Measurements from ENCODE around the gene OGFOD1.

OGFOD1 gene

DNA sequence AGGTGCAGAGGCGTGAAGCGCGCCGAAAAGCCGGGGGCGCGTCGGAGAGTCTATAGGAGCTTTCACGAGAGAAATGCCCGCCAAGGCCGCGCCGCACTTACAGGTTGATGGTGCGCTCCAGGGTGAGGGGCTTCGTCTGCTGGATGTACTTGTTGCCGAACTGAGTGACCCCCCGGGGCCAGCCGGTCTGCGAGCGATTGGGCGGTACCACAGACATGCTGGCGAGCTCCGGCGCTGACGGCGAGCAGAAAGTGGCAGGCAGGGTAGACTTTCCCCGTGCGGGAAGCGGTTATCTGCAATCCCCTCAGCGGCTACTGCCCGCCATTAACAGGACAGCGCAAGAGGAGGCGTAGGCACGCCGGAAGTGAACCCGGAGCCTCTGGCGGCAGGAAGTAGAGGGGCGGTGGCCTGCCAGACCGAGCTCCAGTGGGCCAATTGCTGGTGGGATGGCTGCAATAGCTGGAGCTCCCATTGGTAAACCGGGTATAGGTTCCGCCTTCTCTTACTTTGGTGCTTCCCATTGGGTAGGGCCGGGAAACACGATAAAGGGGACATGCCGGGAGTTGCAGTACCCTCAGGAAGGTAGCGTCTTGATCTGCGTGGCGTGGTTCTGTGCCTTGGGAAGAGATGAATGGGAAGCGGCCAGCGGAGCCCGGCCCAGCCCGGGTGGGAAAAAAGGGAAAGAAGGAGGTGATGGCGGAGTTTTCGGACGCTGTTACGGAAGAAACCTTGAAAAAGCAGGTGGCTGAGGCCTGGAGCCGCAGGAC is at the start of gene OGFOD1, which contains the start of gene NUDT21:
Gene OGFOD1, plus strand, starts transcription at position 569 of the 767 bp plus-strand sequence. Its CDS starts 59 bp downstream, at position 628.
Gene NUDT21, minus strand, starts transcription at position 347 of the 767 bp plus-strand sequence. Its CDS starts 130 bp downstream, at position 217.
- DNase-seq (ENCODE audit: low spot score) = peak; percentile 99

DNA sequence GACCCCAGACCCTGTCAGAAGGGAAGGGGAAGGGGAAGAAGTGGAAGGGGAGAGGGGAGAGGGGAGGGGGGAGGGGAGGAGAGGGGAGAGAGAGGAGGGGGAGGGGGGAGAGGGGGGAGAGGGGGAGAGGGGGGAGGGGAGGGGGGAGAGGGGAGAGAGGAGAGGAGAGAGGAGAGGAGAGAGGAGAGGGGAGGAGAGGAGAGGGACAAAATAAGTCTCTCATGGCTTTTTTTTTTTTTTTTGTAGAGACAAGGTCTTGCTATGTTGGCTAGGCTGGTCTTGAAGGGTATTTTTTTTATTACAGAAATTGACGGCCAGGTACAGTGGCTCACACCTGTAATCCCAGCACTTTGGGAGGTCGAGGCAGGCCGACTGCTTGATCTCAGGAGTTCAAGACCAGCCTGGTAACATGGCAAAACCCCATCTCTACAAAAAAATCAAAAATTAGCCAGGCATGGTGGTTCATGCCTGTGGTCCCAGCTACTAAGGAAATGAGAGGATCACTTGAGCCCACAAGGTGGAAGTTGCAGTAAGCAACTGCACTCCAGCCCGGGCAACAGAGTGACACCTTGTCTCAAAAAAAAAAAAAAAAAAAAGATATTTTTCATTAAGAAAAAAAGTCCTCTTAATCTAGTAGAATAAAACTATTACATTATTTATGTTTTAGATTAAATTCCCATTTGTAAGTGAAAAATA is 45.2 kb upstream of the OGFOD1 start:
- DNase-seq (ENCODE audit: low spot score) = no peak

DNA sequence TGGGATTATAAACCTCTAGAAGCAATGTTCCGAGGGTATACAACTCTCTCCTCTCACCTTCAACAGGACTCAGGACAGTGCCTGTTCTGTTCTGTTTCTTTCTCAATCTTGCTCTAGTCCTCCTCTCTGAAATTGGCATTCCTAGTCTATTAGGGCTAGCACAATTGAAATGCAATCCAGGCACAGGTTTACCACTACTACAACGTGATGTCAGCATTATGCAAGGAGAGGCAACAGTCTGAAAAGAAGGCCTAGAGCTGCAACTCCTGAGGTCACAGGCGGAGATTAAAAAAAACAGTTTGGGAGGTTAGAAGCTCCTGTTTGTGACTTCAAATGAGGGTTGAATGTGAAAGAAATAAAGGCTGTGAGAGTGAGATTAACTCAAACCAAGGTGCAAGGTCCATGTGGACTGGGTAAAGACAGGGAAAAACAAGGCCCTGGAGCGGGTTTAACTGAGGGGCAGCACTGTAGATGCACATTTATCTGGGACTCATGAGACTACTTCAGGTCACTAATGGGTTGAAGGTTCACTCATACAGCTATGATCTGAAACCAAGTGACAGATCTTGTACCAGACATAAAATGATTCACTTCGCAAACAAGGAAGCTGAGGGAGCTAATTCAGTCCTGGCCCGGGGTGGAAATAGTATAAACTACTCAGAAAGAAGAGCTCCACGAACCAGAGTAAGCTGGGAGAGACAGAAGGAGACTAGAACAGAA is 42.8 kb upstream of the OGFOD1 start:
- no peak for DNase-seq (ENCODE audit: low spot score)

DNA sequence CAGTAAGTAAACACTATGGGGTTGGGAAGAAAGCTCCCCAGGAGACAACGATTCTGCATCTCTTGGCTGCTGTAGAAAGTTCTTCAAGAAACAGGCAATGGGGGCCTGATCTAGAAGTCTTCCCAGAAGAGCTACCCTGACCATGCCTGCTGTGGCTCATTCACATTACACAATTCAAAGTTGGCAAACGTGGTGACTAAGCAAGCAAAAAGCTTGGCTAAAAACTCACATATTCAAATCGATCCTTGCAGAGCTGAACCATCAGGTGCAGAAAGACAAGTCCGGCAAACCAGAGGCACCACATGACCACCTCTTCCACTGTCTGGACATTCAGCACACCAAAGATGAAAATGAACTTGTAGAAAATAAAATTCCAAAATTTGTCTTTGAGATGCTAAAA is 42.2 kb upstream of the OGFOD1 start:
- DNase-seq (ENCODE audit: low spot score) = no peak

DNA sequence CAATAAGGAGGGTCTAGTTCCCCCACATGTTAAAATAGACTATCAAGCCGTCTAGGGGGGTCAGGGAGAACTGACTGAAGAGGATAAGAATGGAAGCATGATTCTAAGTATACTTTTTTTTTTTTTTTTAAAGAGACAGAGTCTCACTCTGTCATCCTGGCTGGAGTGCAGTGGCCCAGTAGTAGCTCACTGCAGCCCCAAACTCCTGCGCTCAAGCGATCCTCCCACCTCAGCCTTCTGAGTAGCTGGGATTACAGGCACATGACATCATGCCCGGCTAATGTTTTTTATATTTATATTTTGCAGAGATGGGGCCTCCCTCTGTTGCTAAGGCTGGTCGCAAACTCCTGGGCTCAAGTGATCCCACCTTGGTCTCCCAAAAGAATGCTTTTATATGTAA is 40.2 kb upstream of the OGFOD1 start:
- no peak for DNase-seq (ENCODE audit: low spot score)

DNA sequence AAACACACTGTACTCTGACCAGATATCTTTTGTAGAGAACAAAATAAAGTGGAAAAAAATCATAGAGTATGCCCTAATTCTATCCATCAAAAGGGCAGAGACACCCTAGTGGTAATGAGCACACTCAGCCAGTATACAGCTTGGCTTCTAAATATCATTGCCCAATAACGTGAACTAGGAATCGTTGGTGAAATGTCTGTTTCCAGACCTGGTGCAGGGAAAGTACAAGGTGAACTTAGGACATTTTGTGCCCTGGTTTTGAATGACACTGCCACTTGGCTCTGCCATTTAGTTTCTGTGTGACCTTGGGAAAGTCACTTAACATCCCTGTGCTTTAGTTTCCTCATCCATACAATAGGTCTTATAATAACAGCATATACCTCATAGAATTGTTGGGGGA is 39.7 kb upstream of the OGFOD1 start:
- no peak for DNase-seq (ENCODE audit: low spot score)

DNA sequence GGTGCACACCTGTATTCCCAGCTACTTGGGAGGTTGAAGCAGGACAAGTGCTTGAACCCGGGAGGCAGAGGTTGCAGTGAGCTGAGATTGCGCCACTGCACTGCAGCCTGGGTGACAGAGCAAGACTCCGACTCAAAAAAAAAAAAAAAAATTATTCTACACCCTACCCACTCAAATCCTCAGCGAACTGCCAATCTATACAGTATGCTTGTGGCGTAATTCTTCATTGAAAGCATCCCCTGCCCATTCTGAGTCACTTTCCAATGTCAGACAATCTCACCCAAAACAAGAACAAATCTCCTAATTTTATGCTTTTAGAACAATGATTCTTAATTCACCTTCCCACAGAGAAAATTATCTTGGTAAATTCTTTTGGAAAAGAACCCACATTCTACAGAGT is 38.0 kb upstream of the OGFOD1 start:
- DNase-seq (ENCODE audit: low spot score) = no peak

DNA sequence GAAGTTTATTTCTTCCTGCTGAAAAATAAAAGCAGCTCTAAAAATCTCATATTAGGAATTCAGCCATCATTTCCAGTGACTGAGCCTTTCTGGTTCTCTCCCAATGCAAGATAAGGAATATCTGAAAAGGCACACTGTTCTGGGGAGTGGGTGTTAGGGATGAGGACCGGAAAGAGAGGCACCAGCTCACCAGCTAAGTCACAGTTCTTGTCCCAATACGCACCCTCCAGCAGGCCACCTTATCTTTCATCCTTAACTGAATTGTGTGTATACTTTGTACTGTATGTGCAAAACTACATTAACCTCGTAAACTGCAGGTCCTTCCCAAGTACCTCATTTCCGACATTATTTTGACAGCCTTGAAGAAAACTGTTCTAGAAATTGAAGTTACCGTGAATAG is 37.0 kb upstream of the OGFOD1 start:
- no peak for DNase-seq (ENCODE audit: low spot score)

DNA sequence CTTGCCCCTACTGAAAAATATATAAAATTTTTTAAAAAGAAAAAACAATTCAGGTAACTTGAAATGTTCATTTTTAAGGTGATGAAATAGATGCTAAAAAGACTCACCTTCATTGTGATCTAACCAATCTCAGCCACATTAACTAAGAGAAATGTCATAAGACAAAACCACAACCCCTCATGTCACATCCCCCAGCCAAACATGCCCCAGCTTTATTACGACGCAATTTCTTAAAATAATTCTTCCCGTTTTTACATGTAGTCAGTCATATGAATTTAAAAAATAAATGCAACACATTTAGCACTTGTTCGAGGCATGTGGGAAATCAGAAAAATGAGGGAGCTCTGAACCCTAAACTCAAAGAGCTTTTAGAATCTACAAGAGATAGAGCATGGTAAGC is 35.5 kb upstream of the OGFOD1 start:
- no peak for DNase-seq (ENCODE audit: low spot score)

DNA sequence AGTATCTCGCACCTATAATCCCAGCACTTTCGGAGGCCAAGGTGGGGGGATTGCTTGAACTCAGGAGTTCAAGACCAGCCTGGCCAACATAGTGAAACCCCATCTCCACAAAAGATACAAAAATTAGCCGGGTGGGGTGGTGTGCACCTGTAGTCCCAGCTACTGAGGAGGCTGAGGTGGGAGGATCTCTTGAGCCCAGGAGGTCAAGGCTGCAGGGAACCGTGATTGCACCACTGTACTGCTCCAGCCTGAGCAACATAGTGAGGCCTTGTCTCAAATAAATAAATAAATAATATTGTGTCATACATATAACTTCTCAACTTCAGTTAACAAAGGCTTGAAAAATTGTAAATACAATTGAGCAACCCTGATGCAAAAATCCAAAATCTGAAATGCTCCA is 34.2 kb upstream of the OGFOD1 start:
- DNase-seq (ENCODE audit: low spot score) = no peak

DNA sequence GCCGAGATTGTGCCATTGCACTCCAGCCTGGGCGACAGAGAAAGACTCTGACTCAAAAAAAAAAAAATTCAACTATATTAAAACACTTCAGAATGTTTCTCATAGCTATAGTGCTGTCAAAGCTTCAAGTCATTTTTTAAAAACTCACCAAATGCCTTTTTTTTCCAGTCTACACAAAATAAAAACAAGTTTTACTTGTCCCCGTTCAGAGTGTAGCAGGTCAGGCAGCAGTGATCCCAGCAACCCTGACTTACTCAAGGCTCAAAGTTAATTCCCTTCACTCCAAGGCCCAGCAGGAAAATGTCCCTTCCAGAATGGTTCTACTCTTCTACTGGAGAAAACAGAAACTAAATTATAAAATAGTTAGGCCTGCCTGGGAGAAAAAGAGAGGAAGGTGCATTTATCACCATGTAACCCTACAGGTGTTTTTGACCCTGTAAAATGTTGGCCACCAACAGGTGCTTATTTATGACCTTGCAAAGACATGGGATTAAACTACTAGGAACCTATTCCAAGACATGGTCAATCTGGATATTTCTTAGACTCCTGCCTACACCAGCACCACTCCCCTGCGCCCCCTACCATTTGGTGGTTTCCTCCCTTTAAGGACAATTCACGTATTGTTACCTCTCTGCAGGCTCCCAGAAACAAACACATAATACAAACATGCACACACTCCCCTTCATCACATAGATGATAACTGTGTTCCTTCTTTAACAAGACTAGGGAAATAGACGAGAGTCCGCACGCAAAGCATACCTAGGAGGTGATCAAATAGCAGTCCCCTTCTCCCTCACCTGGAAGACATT is 31.4 kb upstream of the OGFOD1 start:
- DNase-seq (ENCODE audit: low spot score) = no peak

DNA sequence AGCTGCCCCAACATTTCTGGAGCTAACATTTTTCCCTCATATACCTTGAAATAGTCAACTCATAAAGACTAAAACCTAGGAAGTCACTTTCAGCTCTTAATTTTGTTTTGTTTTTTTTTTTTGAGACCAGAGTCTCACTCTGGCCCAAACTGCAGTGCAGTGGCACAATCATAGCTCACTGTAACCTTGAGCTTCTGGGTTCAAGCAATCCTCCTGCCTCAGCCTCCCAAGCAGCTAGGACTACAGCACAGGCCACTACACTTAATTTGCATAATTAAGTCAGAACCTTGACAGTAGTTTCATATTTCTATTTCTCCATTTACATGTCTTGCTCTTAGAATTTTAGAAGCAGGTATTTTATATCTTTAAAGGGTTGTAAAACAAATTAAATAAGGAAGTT is 30.7 kb upstream of the OGFOD1 start:
- DNase-seq (ENCODE audit: low spot score) = no peak

DNA sequence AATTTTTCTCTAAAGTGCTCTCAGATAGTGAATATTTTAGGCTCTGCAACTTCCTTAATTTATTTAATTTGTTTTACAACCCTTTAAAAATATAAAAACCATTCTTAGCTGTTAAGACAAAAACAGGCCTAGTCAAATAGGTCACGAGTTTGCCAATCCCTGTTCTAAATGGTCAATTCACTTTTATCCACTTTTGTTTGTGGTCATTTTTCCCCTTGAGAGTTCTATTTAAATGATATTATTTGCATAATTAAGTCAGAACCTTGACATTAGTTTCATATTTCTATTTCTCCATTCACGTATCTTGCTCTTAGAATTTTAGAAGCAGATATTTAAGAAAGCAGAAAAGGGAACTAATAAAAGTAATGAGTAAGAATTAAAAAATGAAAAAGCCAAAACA is 30.0 kb upstream of the OGFOD1 start:
- no peak for DNase-seq (ENCODE audit: low spot score)

DNA sequence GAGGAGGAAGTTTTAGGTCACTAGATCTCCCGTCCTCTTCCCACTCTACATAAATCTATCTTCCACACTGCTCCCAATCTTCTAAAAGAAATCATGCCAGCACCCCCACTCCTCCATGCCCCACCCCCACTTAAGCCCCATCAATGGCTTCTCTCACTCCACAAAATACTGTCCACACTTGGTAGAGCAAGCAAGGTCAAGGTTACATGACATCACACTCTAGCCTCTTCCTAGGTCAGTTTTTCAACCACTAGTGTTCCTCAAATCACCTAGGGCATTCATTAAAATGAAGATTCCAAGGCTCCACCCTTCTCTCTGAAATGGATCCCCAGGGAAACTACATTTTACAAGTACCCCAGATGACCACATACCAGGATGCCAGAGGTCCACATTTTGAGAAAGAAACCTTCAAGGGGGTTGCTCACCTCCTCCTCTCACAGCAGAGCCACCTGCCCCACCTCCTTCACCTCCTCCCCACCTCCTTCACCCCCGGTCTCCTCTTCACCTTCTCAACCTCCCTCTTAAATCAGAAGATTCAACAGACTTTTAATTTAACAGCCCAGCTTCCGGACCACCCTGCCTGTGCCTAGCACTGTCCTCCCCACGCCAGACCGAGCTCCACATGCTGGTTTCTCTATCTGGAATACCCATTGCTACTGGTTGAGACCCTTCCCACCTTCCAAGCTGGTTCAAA is 29.2 kb upstream of the OGFOD1 start:
- DNase-seq (ENCODE audit: low spot score) = no peak

DNA sequence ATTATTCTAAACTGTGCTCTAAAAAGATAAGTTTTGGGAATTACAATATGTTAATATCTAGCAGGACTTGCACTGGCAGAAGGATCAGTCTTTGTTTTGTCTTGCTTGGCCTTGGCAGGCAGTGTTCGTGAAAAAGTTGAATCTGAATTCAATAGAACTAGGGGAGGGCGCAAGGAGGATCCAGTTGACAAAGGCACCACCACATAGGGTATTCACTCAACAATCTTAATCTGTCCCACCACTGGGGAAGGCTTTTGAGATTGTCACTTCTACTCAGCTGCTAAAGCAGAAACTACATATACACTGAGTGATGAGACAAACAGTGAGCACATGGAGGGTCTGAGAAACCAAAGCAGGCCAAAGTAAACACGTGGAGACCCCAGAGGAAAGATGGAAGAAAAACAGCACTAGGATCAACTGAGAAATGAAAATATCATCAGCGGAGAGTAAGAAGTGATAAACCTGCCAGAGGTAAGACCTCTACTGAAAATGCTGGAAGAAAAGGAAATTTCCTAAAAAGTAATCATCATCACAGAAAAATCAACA is 28.4 kb upstream of the OGFOD1 start:
- DNase-seq (ENCODE audit: low spot score) = no peak

DNA sequence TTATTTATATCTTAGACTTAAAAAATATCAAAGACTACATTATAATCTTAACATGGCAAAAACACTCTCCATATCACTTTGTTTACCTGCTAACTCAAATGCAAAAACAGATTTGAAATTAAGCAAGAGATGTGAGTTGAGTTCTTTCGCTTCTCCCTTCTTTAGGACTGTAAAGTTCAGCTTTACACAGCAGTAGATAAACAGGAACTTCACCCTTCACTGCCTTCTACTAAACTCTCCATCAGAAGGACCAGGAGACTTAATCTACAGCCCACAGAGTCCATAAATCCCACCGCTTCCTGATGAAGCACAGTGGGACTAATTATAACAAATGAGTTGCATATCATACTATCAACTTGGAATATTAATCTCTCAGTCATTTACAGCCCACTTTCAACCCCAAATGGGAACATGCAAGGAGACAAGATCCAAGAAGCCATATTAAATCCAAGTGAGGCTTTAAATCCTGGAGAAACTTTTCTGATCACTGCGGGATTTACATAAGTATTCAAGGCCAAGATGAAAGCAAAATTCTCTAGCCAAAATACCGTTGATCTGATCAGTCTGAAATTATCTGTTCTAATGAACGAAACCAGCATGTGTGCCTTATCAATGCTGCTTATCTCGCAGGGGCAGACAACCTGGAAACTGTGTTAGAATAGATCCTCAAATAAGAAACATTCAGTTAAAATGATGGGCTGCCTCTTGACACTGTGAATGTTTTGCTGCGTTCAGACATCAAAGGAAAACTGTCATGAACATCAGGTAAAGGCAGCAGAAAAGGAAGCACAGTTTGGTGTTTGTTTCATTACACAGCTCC is 27.6 kb upstream of the OGFOD1 start:
- DNase-seq (ENCODE audit: low spot score) = no peak

DNA sequence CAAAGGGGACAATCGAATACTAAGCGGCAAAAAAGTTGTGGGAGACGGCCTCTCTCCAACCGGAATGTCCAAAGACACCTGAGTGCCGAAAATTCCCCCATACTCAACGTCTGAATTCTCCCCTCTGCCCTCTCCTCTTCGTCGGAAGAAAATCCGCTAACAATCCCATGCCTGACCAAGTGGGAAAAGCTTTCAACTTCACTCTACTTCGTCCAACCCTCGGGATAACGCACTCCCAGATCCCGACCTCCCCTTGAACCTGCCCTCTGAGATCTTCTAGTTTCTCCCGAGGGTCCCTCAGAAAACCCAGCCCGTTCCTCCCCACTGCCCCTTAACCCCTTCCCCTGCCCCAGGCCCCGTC is 27.0 kb upstream of the OGFOD1 start:
- no peak for DNase-seq (ENCODE audit: low spot score)

DNA sequence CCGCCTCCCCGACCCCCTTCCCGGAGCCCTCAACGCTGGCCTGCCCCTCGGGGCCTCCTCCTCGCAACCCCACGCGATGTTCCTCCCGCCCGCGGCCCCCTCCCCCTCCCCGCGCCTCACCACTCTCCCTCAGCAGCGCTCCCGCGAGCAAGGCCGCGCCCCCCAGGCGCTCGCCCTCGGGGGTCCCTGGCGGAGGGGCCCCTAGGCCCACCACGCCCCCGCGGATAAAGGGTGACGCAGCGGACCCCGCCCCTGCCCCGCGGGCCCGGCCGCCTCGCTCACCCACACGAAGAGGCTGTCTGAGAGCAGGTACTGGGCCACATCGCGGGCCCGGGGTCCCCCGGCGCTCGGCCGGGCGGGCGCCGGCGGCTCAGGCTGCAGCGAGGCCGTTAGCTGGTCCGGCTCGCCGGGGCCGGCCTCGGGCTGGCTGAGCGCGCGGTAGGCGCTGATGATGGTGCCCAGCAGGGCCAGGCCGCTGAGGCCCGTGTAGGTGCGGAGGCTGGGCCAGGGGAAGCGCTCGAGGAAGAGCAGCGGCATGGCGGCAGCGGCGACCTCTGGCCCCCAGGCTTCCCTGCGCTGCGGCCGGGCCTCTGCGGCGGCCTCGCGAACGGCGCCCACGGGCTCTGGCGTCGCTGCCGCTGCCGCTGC is 26.4 kb upstream of the OGFOD1 start:
- peak; percentile 68 for DNase-seq (ENCODE audit: low spot score)

DNA sequence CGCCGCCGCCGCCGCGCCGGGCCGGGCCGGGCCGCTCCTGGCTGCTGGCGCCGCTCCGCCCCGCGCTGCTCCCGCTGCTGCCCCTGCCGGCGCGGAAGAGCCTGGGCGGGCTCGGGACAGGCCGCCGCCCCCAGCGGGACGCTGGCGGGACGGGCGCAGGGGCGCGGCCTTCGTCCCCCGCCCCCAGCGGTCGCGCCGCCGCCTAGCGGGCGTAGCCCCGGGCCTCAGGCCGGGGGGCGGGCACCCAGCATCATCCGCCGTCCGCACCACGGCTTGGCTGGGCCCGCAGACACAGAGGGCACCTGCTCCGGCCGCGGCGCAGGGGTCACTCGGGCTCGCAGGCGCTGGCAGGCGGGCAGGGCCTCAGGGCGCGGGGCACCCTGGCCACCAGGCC is 25.9 kb upstream of the OGFOD1 start, which contains the start of gene AMFR:
Gene AMFR, minus strand, starts transcription at position 107 of the 394 bp plus-strand sequence. CDS start 218 bp downstream, outside the sequence.
- DNase-seq (ENCODE audit: low spot score) = peak; percentile 98

DNA sequence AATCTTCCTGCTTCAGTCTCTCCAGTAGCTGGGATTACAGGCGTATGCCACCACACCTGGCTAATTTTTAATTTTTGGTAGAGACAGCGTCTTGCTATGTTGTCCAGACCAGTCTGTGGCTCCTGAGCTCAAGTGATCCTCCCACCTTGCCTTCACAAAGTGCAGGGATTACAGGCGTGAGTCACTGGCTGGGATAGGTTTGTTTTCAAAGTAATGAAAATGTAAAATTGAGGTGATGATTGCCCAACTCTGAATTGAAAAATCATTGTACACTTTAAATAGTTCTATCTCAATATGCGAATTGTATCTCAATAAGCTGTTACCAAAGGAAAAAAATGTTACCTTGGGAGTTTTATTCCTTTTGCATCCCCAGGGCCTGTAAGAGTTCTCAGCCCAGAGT is 24.8 kb upstream of the OGFOD1 start:
- DNase-seq (ENCODE audit: low spot score) = no peak

Measured in GM03348 (cell line).